Left kidney (tissue), 2 donors: Measurements from ENCODE around the gene ZMIZ1. TPM values are rescaled to one million over a fixed set of nuclear protein-coding genes. Genes with fewer than 3 reads are reported as not detected.

Experiments
- DNase-seq: peaks from one replicate; pipeline ENCODE4 v3.0.0-alpha.2; 2013
- polyA plus RNA-seq: library from polyadenylated mRNA; unstranded; fragments of 120-200 nt; gene quantifications from one replicate; pipeline ENCODE4 v1.2.1, GENCODE V29; 2013; ENCODE audit not compliant: insufficient read length

ZMIZ1 gene
- polyA plus RNA-seq, 1 donor: 70.2 TPM

DNA sequence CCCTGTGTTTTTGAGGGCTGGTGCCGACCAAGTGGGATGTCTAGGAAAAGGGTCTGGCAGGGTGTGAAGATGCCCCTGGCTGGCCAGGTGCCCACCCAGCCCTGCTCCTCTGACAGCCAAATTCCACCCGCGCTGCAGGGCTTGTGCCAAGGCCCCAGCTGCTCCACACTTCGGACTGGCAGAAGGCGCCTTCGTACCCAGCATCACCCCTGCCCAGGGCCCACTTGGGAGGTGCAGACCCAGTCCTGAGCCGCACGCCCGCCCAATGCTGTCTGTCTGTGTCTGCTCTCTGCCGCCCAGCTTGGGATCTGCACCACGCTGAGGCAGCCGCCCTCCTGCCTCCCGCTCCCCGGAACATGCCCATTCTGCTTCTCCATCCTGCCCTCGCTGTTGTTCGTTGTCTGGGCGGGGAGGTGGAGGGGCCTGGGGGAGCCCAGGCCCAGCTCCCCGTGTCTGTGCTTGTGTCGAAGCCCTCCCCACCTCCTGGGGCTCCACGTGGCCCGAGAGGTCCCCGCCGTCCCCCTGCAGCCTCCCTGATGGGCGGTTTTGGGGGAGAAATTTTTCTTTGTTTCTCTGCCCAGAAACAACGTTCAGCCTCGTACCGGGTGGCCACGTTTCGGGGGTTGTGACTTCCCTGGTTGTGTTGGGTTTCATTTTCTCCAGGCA lies 241.6 kb downstream of the ZMIZ1 start:
- DNase-seq: no peak

- DNase-seq: no peak
These were observed 242.3 kb downstream of the ZMIZ1 start for GRCh38 chr10:79310911-79311573.

GRCh38 chr10:79311581-79312407 lies 243.0 kb downstream of the ZMIZ1 start:
- no peak for DNase-seq

DNA sequence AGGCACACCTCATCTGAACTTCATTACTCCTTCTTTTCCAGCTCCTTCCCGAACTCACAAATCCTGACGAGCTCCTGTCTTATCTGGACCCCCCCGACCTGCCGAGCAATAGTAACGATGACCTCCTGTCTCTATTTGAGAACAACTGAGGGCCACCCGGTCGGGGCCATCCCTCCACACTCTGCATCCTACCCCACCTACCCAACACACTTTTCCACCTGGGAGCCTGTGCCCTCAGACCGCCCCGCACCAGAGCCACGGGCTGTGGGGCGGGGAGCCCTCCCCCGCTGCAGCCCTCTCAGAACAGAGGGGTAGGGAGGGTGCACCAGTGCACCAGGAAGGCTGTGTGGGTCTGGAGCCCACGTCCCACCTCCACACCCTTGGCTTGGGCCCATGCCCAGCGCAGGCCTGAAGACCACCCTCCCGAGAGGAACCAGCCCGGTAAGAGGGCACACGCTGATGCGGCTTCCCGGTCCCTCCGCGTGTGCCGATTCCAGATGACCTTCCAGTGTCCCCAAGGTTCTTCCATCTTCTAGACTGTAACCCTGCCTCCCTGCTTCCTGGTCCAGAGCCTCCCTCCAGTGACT lies 243.9 kb downstream of the ZMIZ1 start:
- DNase-seq: no peak

GRCh38 chr10:79313320-79313719 lies 244.6 kb downstream of the ZMIZ1 start:
- DNase-seq: no peak

GRCh38 chr10:79313911-79314439 lies 245.2 kb downstream of the ZMIZ1 start:
- DNase-seq: no peak

DNA sequence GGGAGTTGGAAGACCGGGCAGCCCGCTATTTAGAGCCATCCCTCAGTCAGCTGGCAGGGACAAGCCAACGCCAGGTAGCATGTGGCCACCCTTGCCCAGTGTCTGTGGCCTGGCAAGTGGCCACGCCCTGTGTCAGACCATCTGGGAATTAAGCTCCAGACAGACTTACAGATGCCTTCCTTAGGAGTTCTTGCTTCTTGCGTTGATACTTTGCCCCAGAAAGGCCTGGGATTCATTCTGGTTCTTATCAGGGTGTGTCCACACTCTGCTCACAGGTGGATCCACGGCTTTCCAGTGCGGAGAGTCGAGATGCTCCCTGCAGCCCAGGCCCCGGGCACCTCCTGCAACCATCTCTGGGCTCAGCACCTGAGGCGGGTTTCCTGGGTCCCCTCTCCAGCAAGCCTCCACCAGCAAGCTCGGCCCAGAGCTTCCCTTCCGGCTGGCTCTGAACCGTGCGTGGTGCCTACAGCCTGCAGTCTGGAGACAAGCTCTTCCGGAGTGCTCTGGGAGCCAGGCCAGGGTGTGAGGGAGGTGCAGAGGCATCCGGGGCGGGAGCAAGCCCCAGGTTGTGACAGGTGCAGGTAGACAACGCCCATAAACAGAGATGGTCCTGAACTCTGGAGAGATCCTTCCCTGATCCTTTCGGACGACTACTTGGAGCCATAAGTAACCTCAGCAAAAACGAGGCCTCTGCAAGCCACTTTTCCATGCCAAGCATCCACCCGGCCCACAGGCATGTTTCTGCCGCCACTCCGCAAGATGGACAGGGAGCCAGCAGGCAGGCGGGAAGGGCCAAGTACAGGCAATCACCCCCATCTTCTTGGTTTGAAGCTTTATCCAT lies 246.2 kb downstream of the ZMIZ1 start:
- no peak for DNase-seq

DNA sequence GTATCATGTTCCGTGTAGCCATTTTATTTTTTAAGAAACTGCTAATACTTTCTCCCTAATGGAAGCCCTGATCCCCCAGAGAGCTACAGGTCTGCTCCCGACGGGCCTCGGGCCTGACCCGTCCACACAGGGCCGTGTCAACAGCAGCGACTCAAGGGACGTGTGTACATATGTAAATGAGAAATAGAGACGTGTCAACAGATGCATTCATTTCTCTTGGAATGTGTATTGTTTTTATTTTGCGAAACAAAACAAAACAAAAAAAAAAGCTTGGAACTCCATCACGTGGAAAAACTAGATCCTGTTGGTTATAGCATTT lies 246.8 kb downstream of the ZMIZ1 start:
- DNase-seq: no peak

GRCh38 chr10:79316671-79317431 lies 248.1 kb downstream of the ZMIZ1 start:
- no peak for DNase-seq

DNA sequence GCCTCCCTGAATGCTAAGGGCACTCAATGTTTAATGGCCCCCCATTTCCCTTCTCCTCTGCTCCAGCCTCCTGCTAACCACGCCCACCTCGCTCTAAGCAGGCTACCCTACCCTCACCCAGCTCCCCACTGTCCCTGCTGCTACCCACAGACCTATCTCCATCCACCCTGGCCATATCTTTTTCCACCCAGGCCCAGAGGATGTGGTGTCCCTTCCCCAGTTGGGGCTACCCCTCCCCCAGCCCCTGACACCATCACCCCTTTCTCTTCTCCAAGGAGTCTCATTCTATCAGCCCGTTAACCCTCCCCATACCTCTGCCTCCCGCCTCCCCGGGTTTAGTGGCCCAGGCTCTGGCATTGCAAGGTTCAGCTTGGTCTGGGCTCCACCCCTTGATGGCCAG lies 249.6 kb downstream of the ZMIZ1 start:
- no peak for DNase-seq

DNA sequence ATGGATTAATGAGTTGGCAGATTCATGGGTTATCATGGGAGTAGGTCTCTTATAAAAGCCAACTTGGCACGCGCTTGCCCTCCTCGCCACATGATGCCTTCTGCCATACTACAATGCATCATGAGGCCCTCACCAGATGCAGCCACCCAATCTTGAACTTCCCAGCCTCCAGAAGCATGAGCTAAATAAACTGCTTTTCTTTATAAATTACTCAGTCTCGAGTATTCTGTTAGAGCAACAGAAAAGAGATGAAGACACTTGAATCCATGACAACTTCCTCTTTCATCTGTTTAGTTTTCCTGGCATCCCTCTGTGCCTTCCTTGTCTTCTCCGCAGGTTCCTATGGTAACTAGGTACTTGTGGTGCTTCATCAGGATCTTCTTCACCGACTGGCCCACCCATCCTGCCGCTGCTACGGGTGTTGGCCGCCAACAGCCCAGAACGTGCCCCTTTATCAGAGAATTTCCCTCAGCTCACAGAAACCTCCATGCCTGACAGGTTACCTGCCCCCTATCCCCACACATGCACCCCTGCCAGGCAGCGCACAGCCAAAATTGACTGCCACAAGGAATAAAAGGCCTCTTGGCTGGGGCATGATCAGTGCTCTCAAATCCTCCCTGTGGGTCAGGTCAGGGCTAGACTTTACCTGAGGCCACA lies 250.5 kb downstream of the ZMIZ1 start:
- no peak for DNase-seq

DNA sequence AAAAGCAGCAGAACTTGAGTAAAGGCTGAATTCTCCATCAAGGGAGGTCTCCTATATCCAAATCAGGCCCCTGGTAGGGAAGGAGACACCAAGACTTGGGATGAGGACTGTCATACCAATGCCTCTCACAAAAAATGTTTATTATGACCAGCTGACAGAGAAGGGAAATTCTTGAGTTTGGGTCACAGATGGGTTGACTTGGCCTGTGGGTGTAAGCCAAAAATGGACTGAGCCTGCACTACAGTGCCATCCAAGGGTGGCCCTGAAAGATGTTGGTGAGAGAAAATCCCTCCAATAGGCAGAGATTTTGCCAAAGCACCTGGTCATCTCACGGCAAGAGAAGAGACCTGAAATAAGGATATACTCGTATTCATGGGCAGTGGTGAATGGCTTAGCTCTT lies 251.6 kb downstream of the ZMIZ1 start:
- DNase-seq: no peak

DNA sequence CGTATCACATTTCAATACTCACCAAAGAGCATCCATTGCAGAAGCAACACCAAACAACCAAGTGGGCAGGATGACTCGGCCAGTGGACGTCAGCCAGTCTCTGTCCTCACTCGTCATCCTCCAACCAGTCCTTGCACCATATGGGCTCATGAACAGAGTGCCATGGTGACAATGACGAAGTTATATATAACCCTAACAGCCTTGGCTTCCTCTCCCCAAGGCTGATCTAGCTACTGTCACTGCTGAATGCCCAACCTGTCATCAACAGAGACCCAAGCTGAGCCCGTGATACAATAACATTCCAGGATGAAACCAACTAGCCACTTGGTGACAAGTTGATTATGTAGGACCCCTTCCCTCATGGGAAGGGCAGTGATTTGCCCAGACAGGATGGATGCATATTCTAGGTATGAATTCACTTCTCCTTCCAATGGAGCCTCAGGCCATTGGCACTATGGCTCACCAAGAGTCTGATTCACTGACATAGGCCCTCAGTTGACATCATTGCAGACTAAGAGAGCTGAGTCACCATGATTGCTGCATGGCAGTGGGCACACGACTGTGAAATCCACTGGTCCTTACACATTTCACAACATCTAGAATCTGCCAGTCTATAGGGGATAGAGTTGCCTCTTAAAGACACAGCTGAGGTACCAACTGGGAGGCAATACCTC lies 252.2 kb downstream of the ZMIZ1 start:
- no peak for DNase-seq

DNA sequence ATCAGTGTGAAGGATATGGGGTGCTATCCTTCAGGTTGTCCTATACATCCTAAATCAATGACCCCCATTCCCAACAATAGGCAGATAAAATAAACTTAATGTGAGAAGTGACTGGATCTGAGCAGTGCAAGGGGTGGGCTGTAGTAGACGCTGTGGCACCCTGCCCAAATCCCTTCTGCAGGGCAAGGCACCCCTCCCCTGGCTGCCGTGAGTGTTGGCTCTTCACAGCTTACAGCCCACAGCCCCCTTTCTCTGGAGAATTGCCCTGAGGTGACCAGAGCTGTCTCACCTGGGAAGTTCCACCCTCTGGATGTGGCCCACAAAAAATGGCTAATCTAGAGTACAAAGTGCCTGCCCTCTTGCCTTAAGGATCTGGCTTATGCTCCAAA lies 252.7 kb downstream of the ZMIZ1 start:
- no peak for DNase-seq

DNA sequence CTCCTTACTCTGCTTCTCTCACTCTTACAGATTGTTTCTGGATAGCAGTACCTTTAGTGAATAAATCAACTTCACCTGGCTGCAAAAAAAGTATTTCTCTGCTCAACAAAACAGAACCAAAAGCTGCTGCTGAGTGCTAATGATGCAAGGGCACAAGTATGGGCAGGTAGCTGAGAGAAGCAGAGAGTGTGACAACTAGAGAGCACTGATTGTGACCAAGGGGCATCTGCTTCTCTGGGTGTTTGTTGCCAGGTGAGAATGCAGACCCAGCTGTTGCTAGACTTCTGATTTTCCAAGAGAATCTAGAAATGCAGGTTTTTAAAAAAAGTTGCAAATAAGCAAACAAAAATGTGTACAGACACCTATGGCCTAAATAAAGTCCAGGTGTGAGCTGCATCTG lies 253.2 kb downstream of the ZMIZ1 start:
- DNase-seq: no peak

DNA sequence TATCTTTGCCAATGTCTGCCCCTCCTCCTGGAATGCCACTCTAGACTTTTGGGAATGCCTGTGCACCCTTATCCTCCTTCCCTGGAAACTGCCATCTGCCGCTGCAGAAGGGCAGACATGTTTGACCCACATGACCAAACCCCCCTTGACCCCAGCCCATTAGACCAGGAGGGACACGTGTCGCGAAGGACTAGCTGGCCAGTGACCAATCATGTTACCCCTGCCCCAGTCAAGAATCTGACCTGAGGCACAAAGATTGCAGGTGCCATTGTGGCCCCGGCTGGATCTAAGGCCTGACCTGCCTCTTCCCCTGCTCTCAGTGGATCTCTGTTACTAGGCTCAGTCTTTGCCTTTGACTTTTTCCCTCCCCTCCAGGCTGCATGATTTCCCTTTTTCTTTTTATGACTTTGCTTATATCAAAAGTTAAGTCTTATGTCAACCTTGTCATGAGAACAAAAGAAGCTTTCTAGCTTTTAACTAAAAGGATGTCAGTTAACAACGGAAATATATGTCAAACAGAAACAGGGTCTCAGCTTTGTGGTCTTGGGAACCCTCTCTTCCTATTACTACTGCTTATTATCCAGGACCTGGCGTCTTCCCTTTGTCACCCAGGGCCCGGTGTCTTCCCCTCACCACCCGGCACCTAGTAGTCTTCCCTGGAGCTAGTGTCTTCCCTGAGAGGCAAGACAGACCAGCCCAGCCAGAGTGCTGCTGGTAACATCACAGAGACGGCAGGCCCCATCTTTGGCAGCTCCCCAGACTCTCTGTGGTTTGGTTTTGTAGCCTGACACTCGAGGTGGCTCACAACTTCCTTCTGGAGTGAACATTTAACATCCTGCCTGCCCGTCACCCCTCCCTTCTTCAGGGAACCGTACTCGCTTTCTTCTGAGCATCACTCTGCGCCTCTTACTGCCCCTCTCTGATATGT lies 254.1 kb downstream of the ZMIZ1 start:
- DNase-seq: no peak

DNA sequence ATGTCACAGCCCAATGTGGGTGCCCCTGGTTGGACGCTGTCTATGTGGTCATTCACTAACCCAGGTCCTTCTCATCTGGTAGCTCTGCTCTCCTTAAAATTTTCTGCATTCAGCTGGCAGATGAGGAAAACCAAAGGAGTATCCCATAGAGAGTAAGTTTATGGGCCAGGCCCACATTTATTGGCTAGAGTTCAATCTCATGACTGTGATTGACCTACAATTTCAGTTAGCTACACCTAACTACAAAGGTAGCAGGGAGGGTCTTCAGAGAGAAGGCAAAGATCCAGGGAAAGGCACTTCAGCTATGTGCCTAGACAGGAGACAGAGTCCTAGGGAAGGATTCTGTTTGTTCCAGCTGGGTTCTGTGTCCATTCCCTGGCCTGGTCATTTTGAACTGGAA lies 254.8 kb downstream of the ZMIZ1 start:
- no peak for DNase-seq

DNA sequence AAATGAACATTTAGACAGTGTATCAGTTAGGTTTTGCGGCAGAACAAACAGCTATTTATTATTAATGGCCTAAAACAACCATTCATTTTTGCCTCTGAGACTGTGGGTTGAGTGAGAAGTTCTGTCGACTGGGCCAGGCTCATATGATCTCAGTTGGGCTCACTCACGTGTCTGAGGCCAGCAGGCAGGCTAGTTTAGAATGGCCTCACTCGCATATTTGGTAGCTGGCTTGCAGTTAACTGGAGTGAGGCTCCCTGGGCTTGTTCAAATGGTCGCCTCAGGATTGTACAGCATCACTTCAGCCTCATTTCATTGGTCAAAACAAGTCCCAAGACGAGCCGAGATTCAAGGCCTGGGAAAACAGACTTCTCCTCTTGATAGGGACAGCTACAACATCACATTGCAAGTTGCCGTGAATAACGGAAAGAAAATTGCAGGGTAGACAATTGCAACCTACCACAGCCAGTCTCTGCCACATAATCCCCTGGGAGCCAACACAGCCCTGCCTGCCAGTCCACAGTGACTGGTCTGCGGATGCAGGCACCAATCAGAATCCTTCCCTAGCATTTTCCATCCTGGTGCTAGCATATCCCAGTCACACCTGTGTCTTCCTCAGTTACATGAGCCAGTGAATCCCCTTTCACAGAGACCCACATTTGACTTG lies 255.4 kb downstream of the ZMIZ1 start:
- DNase-seq: no peak
